LNCaP clone FGC (cell line): ENCODE results near the gene FLNB.

Source experiments
- DNase-seq: peaks from one replicate; pipeline ENCODE4 v3.0.0-alpha.2; 2011; ENCODE audit warnings: low read depth
- H3K4me3 ChIP-seq: 2 replicates; pipeline ENCODE4 v1.5.1; 2011; ENCODE audit warnings: mild to moderate bottlenecking, low read depth, low read length, control low read depth
- CTCF ChIP-seq: IDR thresholded peaks from 2 replicates; pipeline ENCODE4 v1.5.1; 2012; ENCODE audit warnings: mild to moderate bottlenecking; ENCODE audit not compliant: control insufficient read depth, insufficient read depth; ENCODE audit errors: extremely low read depth

FLNB gene

GRCh38 chr3:58170376-58170775 is 162.2 kb downstream of the FLNB start:
- H3K4me3 ChIP-seq, result no peak overlapping the region
- no peak for DNase-seq
- no peak for TF ChIP-seq CTCF

GRCh38 chr3:58171126-58171525 is 162.9 kb downstream of the FLNB start:
- DNase-seq, result no peak
- H3K4me3 ChIP-seq, result no peak overlapping the region
- no peak for TF ChIP-seq CTCF

GRCh38 chr3:58173029-58173668 is 164.9 kb downstream of the FLNB start:
- no peak overlapping the region for H3K4me3 ChIP-seq
- DNase-seq, result no peak
- no peak for TF ChIP-seq CTCF

- DNase-seq, result no peak
- TF ChIP-seq CTCF, result peak; percentile 54
Measured at GRCh38 chr3:58173669-58174398, 165.6 kb downstream of the FLNB start.

DNA sequence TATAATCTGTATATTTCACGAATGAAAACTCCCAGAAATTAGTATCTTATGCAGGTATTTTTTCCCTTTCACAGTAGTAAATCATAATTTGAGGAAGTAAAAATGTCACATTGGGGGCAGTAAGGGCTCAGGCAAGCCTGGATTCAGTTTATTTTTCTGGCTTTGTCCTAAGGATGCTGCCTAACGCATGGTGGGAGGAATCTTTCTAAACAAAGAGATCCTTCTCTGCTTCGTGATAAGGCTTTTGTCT is 166.9 kb downstream of the FLNB start:
- no peak for DNase-seq

More at GRCh38 chr3:58173669-58174398, 165.6 kb downstream of the FLNB start:
- H3K4me3 ChIP-seq, result no peak overlapping the region

DNA sequence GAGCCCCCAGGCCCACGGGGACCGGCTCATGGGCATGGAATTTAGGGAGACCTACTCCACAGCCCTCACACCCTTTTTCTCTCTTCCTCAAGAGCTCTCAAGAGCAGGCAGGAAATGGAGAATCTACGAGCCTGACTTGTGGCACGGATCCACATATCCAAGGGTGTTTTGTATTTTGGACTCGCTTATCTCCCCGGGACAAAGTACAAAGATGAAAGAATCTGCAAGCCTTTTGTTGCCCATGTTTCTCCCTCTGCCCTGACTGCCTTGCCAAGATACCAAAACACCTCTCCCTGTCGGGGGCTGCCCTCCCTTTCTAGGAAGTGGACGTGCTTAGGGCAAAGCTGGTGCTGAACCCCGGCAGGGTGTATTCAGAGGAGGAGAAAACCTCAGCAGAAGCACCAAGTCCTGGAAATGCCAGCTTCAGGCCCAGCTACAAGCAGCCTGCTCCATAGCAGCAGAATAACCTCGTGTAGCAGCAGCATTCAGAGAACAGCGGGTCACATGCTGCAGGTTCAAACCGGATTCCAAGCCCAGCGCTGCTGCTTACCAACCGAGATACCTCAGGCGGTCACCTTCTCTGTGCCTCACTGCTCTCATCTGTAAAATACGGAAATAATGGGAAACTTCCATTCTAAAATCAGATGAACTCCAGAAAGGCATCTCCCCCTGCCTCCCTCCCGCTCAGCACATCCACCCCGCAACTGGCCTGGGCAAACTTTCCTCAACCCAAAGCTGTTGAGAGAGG is 167.4 kb downstream of the FLNB start:
- no peak for DNase-seq

More for the DNA sequence above, 166.9 kb downstream of the FLNB start:
- no peak overlapping the region for H3K4me3 ChIP-seq
- no peak for TF ChIP-seq CTCF

More for the DNA sequence above, 167.4 kb downstream of the FLNB start:
- no peak overlapping the region for H3K4me3 ChIP-seq
- TF ChIP-seq CTCF, result no peak
